Uterus (tissue), 2 donors: ENCODE data around the gene RAB4B.

Source experiments
- CTCF ChIP-seq, 4 experiments: fragments of 200-600 bp in 2 of 4; fragments of 450-650 bp in 2 of 4; sonication (generic) in 2 of 4; IDR thresholded peaks; one replicate each; pipeline ENCODE4 v1.5.1; 2016 to 2019; ENCODE audit warnings: antibody characterized with exemption in 4 of 4, mild to moderate bottlenecking in 2 of 4, moderate library complexity in 1 of 4
- POLR2A ChIP-seq, 2 donors: fragments of 450-650 bp; IDR thresholded peaks; one replicate each; pipeline ENCODE4 v1.6.1; 2016; ENCODE audit warnings: antibody characterized with exemption in 2 of 2, mild to moderate bottlenecking in 1 of 2, moderate library complexity in 1 of 2

- TF ChIP-seq CTCF (IDR thresholded peaks at IDR 0.05), result no peak
- no peak for TF ChIP-seq POLR2A (IDR thresholded peaks at IDR 0.05)
These were observed 35.2 kb upstream of the RAB4B start for GRCh38 chr19:40742886-40743285.
